ENCODE data around the gene IL17RC. TPM values are rescaled to one million over a fixed set of nuclear protein-coding genes. Genes with fewer than 3 reads are reported as not detected.

The IL17RC gene
- total and polyA plus RNA-seq, 2 donors (not counting 3 experiments of a cell fraction or from before 2014, with no cell fraction given) = 18.7 to 19.9 TPM

DNA sequence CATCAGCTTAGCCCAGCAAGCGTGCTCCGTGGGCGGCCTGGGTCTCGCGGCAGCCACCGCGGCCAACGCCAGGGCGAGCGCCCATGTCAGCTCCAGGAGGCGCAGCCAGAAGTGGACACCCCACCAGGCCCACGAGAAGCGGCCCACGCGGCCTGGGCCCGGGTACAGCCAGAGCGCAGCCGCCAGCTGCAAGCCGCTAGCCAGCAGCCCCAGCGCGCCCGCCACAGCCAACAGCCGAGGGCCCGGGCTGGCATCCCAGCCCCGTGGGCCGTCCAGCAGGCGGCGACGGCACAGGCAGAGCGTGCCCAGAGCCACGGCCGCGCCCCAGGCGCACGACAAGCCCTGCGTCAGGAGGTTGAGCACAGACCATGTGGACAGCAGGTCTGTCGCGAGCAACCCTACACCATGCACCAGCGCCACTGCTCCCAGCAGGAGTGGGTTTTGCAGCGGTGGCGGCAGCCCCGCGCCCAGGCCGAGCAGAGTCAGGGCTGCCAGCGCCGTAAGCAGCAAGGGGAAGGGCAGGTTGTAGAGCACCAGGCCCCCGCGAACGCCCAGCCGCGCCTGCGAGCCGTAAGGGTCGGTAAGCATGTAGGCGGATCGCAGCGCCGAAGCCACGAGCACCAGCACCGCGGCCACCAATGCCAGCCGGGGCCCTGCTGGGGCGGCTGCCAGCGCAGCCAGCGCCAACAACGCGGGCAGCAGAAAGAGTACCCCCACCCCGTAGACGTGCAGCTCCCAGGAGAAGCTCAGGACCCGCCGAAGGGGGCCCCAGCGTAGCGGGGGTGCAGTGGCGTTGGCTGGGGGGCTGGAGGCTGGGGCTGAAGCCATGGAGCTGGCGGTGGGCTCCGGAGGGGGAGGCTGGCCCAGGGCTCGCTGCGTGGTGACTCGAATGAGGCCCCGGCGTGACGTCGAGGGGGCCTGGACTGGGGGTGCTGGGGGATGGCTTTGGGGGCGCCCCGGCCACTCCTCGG, 30.4 kb downstream of the IL17RC start:
- ChIA-PET CTCF (interaction anchor here (0.8 to 2.5 kb wide), 53 partner anchors 9 to 594 kb away, joined by 3 to 105 read pairs (median 5); partner anchors contain the start of genes ARPC4, CRELD1, EMC3 and FANCD2), POLR2A (interaction anchor here (0.6 to 1.3 kb wide), 6 partner anchors 12 to 363 kb away, joined by 3 to 14 read pairs (median 4); partner anchors contain the start of gene CRELD1)
- H3K4me1 ChIP-seq (ENCODE audit: control insufficient read depth, extremely low read depth, insufficient read depth, low read length) = peaks cover 7% of the 10 kb centered on the region
- peak overlapping the region; percentile 33 for H3K9ac ChIP-seq (replicated peaks; ENCODE audit: extremely low read depth, insufficient read depth, low read length)
- H2AFZ ChIP-seq (ENCODE audit: low read depth, low read length) = peak overlapping the region; percentile 71
- intact Hi-C loops (cut with micrococcal nuclease) (loop anchor here (1.0 to 5.0 kb wide), 4 partner anchors 39 to 375 kb away; partner anchors contain the start of genes EMC3, JAGN1, SEC13 and TTLL3), dilution Hi-C loops (cut with MboI; ENCODE audit: extremely low pct_ligation_motif_present, low sequenced_read_pairs) (no loop called here)
- no TSS peak for BruUV-seq (replicated peaks)
- H3K9me1 ChIP-seq (replicated peaks; ENCODE audit: control insufficient read depth, extremely low read depth, insufficient read depth, low read length) = no peaks in the 10 kb centered on the region
- H3K36me3 ChIP-seq (ENCODE audit: control insufficient read depth in 2 of 2, extremely low read depth in 1 of 2, insufficient read depth in 2 of 2, low read length in 2 of 2) = no peaks in the 10 kb centered on the region
- no peaks in the 10 kb centered on the region for H3K79me2 ChIP-seq (ENCODE audit: control insufficient read depth, insufficient read depth, low read length)
- no peaks in the 10 kb centered on the region for H3K27me3 ChIP-seq (ENCODE audit: control insufficient read depth in 2 of 2, insufficient read depth in 2 of 2, low read length in 2 of 2)
- peak overlapping the region; percentile 11 to 60 (median 34) for H3K4me3 ChIP-seq (replicated peaks in 1 of 3; ENCODE audit: insufficient read depth in 1 of 3, low read depth in 1 of 3, low read length in 3 of 3)
- TF ChIP-seq FOS (IDR thresholded peaks at IDR 0.05; ENCODE audit: borderline replicate concordance, insufficient read depth, low read length) = no peak
- no peak for TF ChIP-seq GATA2 (IDR thresholded peaks at IDR 0.05; ENCODE audit: insufficient read depth, insufficient read length, low read depth, low read length)
- TF ChIP-seq, protein P1, sequence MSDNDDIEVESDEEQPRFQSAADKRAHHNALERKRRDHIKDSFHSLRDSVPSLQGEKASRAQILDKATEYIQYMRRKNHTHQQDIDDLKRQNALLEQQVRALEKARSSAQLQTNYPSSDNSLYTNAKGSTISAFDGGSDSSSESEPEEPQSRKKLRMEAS (IDR thresholded peaks at IDR 0.05; ENCODE audit: insufficient read depth, insufficient read length) = peak; percentile 68
- TF ChIP-seq MYC (IDR thresholded peaks at IDR 0.05; ENCODE audit: low read depth, low read length) = peak; percentile 96
- no peak for TF ChIP-seq JUN (IDR thresholded peaks at IDR 0.05; ENCODE audit: borderline replicate concordance, insufficient read depth, insufficient read length, low read depth)
- peak; percentile 46 for TF ChIP-seq POLR2A (IDR thresholded peaks at IDR 0.05; ENCODE audit: low read depth, low read length)
- TF ChIP-seq, protein P2, sequence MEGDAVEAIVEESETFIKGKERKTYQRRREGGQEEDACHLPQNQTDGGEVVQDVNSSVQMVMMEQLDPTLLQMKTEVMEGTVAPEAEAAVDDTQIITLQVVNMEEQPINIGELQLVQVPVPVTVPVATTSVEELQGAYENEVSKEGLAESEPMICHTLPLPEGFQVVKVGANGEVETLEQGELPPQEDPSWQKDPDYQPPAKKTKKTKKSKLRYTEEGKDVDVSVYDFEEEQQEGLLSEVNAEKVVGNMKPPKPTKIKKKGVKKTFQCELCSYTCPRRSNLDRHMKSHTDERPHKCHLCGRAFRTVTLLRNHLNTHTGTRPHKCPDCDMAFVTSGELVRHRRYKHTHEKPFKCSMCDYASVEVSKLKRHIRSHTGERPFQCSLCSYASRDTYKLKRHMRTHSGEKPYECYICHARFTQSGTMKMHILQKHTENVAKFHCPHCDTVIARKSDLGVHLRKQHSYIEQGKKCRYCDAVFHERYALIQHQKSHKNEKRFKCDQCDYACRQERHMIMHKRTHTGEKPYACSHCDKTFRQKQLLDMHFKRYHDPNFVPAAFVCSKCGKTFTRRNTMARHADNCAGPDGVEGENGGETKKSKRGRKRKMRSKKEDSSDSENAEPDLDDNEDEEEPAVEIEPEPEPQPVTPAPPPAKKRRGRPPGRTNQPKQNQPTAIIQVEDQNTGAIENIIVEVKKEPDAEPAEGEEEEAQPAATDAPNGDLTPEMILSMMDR (IDR thresholded peaks at IDR 0.05; ENCODE audit: extremely low read depth in 1 of 2, insufficient read depth in 1 of 2, low read depth in 1 of 2, low read length in 2 of 2) = peak; percentile 77 to 84
- peak; percentile 79 for TF ChIP-seq POLR2AphosphoS5 (IDR thresholded peaks at IDR 0.05; ENCODE audit: insufficient read depth, low read depth, low read length)
- no peak for TF ChIP-seq EZH2 (IDR thresholded peaks at IDR 0.05; ENCODE audit: borderline replicate concordance, low read depth, low read length, severe bottlenecking)
- H4K20me1 ChIP-seq (replicated peaks; ENCODE audit: control insufficient read depth, extremely low read depth, insufficient read depth, low read length) = no peaks in the 10 kb centered on the region
- DNase-seq (ENCODE audit: low read depth, low spot score) (peak; percentile 80), FAIRE-seq (peak; percentile 83)
- peak overlapping the region; percentile 26 for H3K4me2 ChIP-seq (ENCODE audit: insufficient read depth, low read length)
- H3K9me3 ChIP-seq (replicated peaks; ENCODE audit: control insufficient read depth, insufficient read depth, low read length) = no peaks in the 10 kb centered on the region
- no peak overlapping the region for H3K27ac ChIP-seq (ENCODE audit: insufficient read depth, low read depth, low read length)

All from endothelial cell of umbilical vein (primary cell).